Ovary (tissue), 9 donors: ENCODE data around the gene MAP1LC3B2. TPM values are rescaled to one million over a fixed set of nuclear protein-coding genes. Genes with fewer than 3 reads are reported as not detected.

Experiments used
- DNase-seq, 5 donors: peaks; one replicate each; pipeline ENCODE4 v3.0.0-alpha.2; 2019 to 2020
- H3K27ac ChIP-seq, 2 donors: fragments of 200-600 bp; one replicate each; pipeline versions ENCODE4 v1.5.1 to v1.8.0; 2019 to 2022
- H3K27me3 ChIP-seq: fragments of 200-600 bp; one replicate; pipeline ENCODE4 v1.8.0; 2022
- H3K36me3 ChIP-seq: fragments of 200-600 bp; sonication (generic); one replicate; pipeline ENCODE4 v1.5.1; 2019
- H3K4me1 ChIP-seq: one replicate; pipeline ENCODE4 v1.8.1; 2013; ENCODE audit warnings: mild to moderate bottlenecking, moderate library complexity; ENCODE audit not compliant: insufficient read depth
- H3K4me3 ChIP-seq: fragments of 200-600 bp; sonication (generic); one replicate; pipeline ENCODE4 v1.5.1; 2017
- H3K9me3 ChIP-seq, 2 donors: fragments of 200-600 bp in 1 of 2; sonication (generic) in 1 of 2; one replicate each; pipeline versions ENCODE4 v1.5.1 to v1.8.1; 2013 to 2019; ENCODE audit warnings: mild to moderate bottlenecking in 1 of 2, moderate library complexity in 1 of 2
- EP300 ChIP-seq: sonication (generic); formaldehyde crosslinking; IDR thresholded peaks from one replicate; pipeline ENCODE4 v1.6.1; 2017; ENCODE audit warnings: antibody characterized with exemption
- POLR2A ChIP-seq: fragments of 450-650 bp; IDR thresholded peaks from one replicate; pipeline ENCODE4 v1.6.1; 2017; ENCODE audit warnings: antibody characterized with exemption, mild to moderate bottlenecking, moderate library complexity
- WGBS, 3 donors: extraction: QIAGEN DNeasy Blood & Tissue Kit in 1 of 3; methylation state at CpG; one replicate each; pipeline versions ENCODE4 v1.1.5 to v1.1.7; 2013 to 2017; 5-methylcytosine and 5-hydroxymethylcytosine counted together
- intact Hi-C, 4 donors: fragments of 100-400 bp; cut with DNase I; formaldehyde crosslinking; loops; one replicate each; pipeline versions ENCODE4 v1.11.0 to v1.15.1; 2022 to 2023
- polyA plus RNA-seq, 2 donors: library from polyadenylated mRNA; stranded (reverse); fragments of 200-250 nt in 1 of 2; fragments of 350-450 nt in 1 of 2; fragmentation: Illumina TruSeq in 1 of 2; extraction: RNeasy Lipid Tissue Mini Kit (QIAGEN cat#74804) in 1 of 2; gene quantifications; one replicate each; pipeline ENCODE4 v1.2.3, GENCODE V29; 2013 to 2014
- total RNA-seq, 7 donors: library from RNA; depleted of rRNA in 2 of 7; stranded (reverse); fragments of >200 nt in 2 of 7; fragmentation: NEBNext Ultra II Directional in 3 of 7; extraction: Animal tissue kit (Norgen Biotek cat#: 25700) in 3 of 7; gene quantifications; one replicate each; pipeline versions ENCODE4 v1.1.0 to v1.2.4, GENCODE V29; 2016 to 2023
- TF ChIP-seq, protein P1 (sequence below), 3 donors: fragments of 450-650 bp in 2 of 3; fragments of 200-600 bp in 1 of 3; IDR thresholded peaks; one replicate each; pipeline versions ENCODE4 v1.5.1 to v1.8.0; 2016 to 2022; ENCODE audit warnings: antibody characterized with exemption in 3 of 3, mild to moderate bottlenecking in 1 of 3
- donor health status: DM: no; HTN: no; CAD: no; lungs with moderate emphysema.
- donor health status: DM: no; HTN: no; CAD: no.
- donor health status: Bipolar disorder and iron deficiency.
- donor health status: DM: yes; HTN: yes; CAD: no.
- donor health status: DM: no; HTN: no; CAD: no.
- donor health status: DM: yes; HTN: yes; CAD: no.

Gene MAP1LC3B2
- total and polyA plus RNA-seq, 9 donors = 0.80 to 9.9 (median 3.1) TPM

- peaks cover 9% of the 10 kb centered on the region for H3K4me1 ChIP-seq
- 65 to 76% (median 65%) methylated on average over 4 of the region's 4 CpGs for whole genome bisulfite sequencing, 3 donors
- H3K9me3 ChIP-seq = no peaks in the 10 kb centered on the region
- no peak for DNase-seq
- no peak overlapping the region for H3K4me3 ChIP-seq
- H3K36me3 ChIP-seq = no peaks in the 10 kb centered on the region
- H3K27ac ChIP-seq = peak overlapping the region in 1 of 2 donors; percentile 79
- no peaks in the 10 kb centered on the region for H3K27me3 ChIP-seq
- TF ChIP-seq POLR2A = no peak
- TF ChIP-seq EP300 = no peak
- TF ChIP-seq, protein P1, sequence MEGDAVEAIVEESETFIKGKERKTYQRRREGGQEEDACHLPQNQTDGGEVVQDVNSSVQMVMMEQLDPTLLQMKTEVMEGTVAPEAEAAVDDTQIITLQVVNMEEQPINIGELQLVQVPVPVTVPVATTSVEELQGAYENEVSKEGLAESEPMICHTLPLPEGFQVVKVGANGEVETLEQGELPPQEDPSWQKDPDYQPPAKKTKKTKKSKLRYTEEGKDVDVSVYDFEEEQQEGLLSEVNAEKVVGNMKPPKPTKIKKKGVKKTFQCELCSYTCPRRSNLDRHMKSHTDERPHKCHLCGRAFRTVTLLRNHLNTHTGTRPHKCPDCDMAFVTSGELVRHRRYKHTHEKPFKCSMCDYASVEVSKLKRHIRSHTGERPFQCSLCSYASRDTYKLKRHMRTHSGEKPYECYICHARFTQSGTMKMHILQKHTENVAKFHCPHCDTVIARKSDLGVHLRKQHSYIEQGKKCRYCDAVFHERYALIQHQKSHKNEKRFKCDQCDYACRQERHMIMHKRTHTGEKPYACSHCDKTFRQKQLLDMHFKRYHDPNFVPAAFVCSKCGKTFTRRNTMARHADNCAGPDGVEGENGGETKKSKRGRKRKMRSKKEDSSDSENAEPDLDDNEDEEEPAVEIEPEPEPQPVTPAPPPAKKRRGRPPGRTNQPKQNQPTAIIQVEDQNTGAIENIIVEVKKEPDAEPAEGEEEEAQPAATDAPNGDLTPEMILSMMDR (IDR thresholded peaks at IDR 0.05) = no peak
- intact Hi-C loops = loop anchor here in 2 of 4 donors (5.0 to 10.0 kb wide), 2 partner anchors 65 to 228 kb away; no protein-coding TSS in a partner anchor
These were observed 26.8 kb upstream of the MAP1LC3B2 start for GRCh38 chr12:116532428-116532827.

- TF ChIP-seq, protein P1 (IDR thresholded peaks at IDR 0.05) = no peak
- TF ChIP-seq EP300 (no peak), POLR2A (no peak)
- Histone ChIP-seq H3K27ac (peak overlapping the region; percentile 71 to 79), H3K9me3 (no peaks in the 10 kb centered on the region), H3K36me3 (no peaks in the 10 kb centered on the region), H3K4me1 (peaks cover 9% of the 10 kb centered on the region), H3K4me3 (peak overlapping the region; percentile 67), H3K27me3 (no peaks in the 10 kb centered on the region)
- peak in 1 of 5 donors; percentile 40 for DNase-seq
- intact Hi-C loops = loop anchor here in 2 of 4 donors (5.0 to 10.0 kb wide), 2 partner anchors 64 to 228 kb away; no protein-coding TSS in a partner anchor
- 0 to 2% (median 2%) methylated on average over 11 of the region's 11 CpGs for WGBS, 3 donors
These were observed 26.2 kb upstream of the MAP1LC3B2 start for GRCh38 chr12:116532986-116533342.

DNA sequence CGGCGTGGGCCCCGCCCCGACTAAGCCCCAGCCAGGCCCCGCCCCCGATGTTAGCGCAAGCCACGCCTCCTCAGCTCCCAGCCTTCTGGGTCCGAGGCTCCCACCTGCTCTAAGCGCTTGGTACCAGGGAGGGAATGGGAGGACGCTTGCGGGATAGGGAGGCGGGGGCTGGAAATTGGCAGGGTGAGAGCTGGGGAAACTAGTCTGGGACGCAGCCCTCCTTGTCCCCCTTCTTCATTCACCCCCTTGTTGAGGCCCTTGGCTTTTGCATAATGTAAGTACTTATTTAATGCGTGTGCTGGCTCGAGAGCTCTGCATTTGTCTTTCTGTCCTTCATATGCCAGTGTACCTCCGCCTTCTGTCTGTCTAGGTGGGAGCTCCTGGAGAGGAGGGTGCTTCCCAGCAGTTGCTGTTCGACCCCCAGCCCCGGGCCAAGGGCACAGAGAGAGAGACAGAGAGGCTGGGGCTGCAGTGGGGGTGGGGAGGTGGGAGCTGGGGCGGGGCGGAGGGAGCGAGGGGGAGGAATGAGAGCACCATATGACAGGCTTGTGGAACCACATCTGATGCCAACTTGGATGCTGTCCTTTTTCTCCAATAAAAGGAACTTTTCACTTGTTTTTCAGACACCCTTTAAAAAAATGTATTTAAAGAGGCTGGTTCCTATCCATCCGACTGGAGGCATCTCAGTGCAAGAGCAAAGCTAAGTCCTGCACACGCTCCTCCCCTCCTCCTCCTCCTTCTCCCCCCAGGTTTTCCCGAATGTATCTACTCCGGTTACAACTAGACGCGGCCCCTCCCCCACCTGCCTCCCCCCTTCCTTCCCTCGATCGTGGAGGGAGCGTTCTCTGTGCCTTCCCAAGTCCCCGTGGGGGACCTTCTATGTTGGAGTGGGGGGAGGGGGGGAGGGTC lies 25.6 kb upstream of the MAP1LC3B2 start:
- Histone ChIP-seq H3K36me3 (no peaks in the 10 kb centered on the region), H3K4me1 (peaks cover 6% of the 10 kb centered on the region), H3K27me3 (no peaks in the 10 kb centered on the region), H3K9me3 (no peaks in the 10 kb centered on the region), H3K4me3 (peak overlapping the region; percentile 67), H3K27ac (peak overlapping the region; percentile 71 to 79)
- WGBS, 3 donors = 0 to 1% (median 1%) methylated on average over 30 to 32 of the region's 32 CpGs
- DNase-seq = peak; percentile 87 to 94 (median 90)
- TF ChIP-seq, protein P1 (IDR thresholded peaks at IDR 0.05) = no peak
- TF ChIP-seq POLR2A (peak; percentile 59), EP300 (no peak)
- intact Hi-C loops = loop anchor here in 2 of 4 donors (5.0 to 10.0 kb wide), 2 partner anchors 64 to 229 kb away; no protein-coding TSS in a partner anchor

GRCh38 chr12:116534311-116535121 lies 24.7 kb upstream of the MAP1LC3B2 start:
- no peaks in the 10 kb centered on the region for H3K36me3 ChIP-seq
- peak overlapping the region; percentile 67 for H3K4me3 ChIP-seq
- WGBS, 3 donors = 11 to 16% (median 16%) methylated on average over 30 of the region's 30 CpGs
- peak overlapping the region; percentile 47 to 79 for H3K27ac ChIP-seq
- H3K4me1 ChIP-seq = peaks cover 6% of the 10 kb centered on the region
- no peak for TF ChIP-seq POLR2A
- TF ChIP-seq EP300 = no peak
- TF ChIP-seq, protein P1 (IDR thresholded peaks at IDR 0.05) = no peak
- H3K27me3 ChIP-seq = no peaks in the 10 kb centered on the region
- H3K9me3 ChIP-seq = no peaks in the 10 kb centered on the region
- DNase-seq = peak in 2 of 5 donors; percentile 38 to 46
- intact Hi-C loops = loop anchor here in 2 of 4 donors (5.0 to 10.0 kb wide), 3 partner anchors 48 to 230 kb away; no protein-coding TSS in a partner anchor
